T-helper 17 cell (primary cell): Measurements from ENCODE around the gene PSMD9. TPM values are rescaled to one million over a fixed set of nuclear protein-coding genes. Genes with fewer than 3 reads are reported as not detected.
"Not testable (repeated sequence)": the region's sequence is repeated elsewhere in the genome, so short reads cannot be mapped to it uniquely, and the experiment has no call there.

Experiments used
- ATAC-seq: fragments of 150-1000 bp; cut with Tn5 transposase; 2 replicates; pipeline ENCODE4 v1.10.0; 2021; ENCODE audit warnings: mild to moderate bottlenecking, moderate library complexity
- DNase-seq, 3 donors: peaks; one replicate each; pipeline versions ENCODE4 v3.0.0 to v3.0.0-alpha.2; 2020 to 2021
- H3K9me3 ChIP-seq: one replicate; pipeline ENCODE4 v1.7.0; 2013; ENCODE audit warnings: low read length, mild to moderate bottlenecking; ENCODE audit not compliant: control insufficient read depth, poor library complexity, severe bottlenecking
- H3K27ac Mint-ChIP-seq: one replicate; pipeline ENCODE4 v1.8.0; 2022; ENCODE audit warnings: mild to moderate bottlenecking, moderate library complexity, mixed read lengths
- H3K27me3 Mint-ChIP-seq: one replicate; pipeline ENCODE4 v1.8.0; 2022; ENCODE audit warnings: mixed read lengths
- H3K36me3 Mint-ChIP-seq: one replicate; pipeline ENCODE4 v1.8.0; 2022; ENCODE audit warnings: low read depth, mixed read lengths
- H3K4me1 Mint-ChIP-seq: one replicate; pipeline ENCODE4 v1.8.0; 2022; ENCODE audit warnings: mild to moderate bottlenecking, mixed read lengths
- H3K4me3 Mint-ChIP-seq: one replicate; pipeline ENCODE4 v1.8.0; 2022; ENCODE audit warnings: mild to moderate bottlenecking, moderate library complexity, mixed read lengths
- total RNA-seq, 4 donors: library from RNA in 2 of 4; stranded (reverse) in 2 of 4; gene quantifications; one replicate each; pipeline ENCODE4 v1.2.3 and lab custom pipeline; 2022 to 2026

Gene PSMD9, protein sequence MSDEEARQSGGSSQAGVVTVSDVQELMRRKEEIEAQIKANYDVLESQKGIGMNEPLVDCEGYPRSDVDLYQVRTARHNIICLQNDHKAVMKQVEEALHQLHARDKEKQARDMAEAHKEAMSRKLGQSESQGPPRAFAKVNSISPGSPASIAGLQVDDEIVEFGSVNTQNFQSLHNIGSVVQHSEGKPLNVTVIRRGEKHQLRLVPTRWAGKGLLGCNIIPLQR
- total RNA-seq (10 to 100 TPM; 40.5 to 51.3 TPM), total RNA-seq (lab: John Stamatoyannopoulos, UW) (7.4 to 13.9 reads per million in 2 donors)

DNA sequence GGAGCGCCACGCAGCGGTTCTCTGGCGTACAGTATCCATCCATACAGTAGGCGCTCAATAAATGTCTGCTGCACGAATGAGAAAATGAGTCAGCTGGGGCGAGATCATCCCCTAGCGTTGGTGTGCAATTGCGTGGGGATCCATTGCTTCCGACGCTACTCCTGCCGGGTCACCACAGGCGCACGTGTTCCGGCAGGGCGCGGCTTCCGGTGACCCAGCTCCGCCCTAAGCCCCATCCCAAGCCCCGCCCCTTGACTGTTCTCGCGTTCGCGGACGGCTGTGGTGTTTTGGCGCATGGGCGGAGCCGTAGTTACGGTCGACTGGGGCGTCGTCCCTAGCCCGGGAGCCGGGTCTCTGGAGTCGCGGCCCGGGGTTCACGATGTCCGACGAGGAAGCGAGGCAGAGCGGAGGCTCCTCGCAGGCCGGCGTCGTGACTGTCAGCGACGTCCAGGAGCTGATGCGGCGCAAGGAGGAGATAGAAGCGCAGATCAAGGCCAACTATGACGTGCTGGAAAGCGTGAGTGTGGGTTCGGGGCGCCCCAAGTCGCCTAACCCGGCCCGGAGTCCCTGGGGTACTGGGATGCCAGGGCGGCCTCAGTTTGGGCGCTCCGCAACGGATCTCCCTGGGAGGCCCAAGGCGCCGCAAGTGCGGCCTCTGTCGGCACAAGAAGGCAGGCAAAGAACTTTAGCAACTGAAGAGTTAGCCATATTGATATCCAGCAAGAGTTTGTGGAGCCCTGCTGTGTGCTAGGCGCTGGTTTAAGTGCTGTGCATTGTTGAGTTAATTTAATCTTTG is at the start of gene PSMD9:
Gene PSMD9, plus strand, starts transcription at position 313 of the 796 bp plus-strand sequence. Its CDS starts 67 bp downstream, at position 380.
- Mint-ChIP-seq H3K27me3 (no peaks in the 10 kb centered on the region), H3K27ac (peak within 1 kb of the TSS; percentile 98), H3K4me1 (peaks cover 25% of the 10 kb centered on the region), H3K4me3 (peak within 1 kb of the TSS; percentile 99), H3K36me3 (no peaks in the 10 kb centered on the region)
- ATAC-seq (peak; percentile 94), DNase-seq (peak; percentile 96 to 98 (median 97))
- H3K9me3 ChIP-seq, result no peaks in the 10 kb centered on the region

- DNase-seq, result peak; percentile 99 to 100 (median 100)
- no peaks in the 10 kb centered on the region for H3K9me3 ChIP-seq
- H3K36me3 Mint-ChIP-seq, result no peaks in the 10 kb centered on the region
- peaks cover 16% of the 10 kb centered on the region for H3K4me1 Mint-ChIP-seq
- H3K27me3 Mint-ChIP-seq, result no peaks in the 10 kb centered on the region
- peak overlapping the region; percentile 80 for H3K27ac Mint-ChIP-seq
- H3K4me3 Mint-ChIP-seq, result peak overlapping the region; percentile 96
- ATAC-seq, result peak; percentile 98
Observed at GRCh38 chr12:121839106-121839992, 49.2 kb upstream of the PSMD9 start.

DNA sequence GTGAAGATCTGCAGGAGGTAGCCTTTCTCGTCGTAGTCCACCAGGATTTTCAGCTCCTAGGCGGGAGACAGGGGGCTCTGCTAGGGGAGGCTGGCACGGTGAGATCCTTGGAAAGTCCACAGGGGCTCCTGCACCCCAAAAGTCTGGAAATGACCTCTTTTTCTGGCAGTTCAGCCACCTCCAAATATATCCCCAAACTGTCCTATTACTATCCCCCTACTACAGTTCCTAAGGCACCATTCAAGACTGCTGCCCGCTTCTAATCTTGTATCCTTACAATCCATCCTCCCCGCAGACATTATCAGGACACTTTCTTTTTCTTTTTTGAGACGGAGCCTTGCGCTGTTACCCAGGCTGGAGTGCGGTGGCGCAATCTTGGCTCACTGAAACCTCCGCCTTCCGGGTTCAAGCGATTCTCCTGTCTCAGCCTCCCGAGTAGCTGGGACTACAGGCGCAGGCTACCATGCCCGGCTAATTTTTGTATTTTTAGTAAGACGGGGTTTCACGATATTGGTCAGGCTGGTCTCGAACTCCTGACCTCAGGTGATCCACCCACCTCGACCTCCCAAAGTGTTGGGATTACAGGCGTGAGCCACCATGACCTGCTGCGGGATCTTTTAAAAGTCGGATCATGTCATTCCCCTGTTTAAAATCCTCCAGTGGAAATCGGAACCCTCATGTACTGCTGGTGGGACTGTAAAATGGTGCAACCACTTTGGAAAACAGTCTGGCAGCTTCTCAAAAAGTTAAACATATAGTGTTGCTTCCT is 48.4 kb upstream of the PSMD9 start:
- ATAC-seq, result no peak
- no peaks in the 10 kb centered on the region for H3K9me3 ChIP-seq

GRCh38 chr12:121843236-121843982 is 45.2 kb upstream of the PSMD9 start:
- DNase-seq, result no peak
- H3K4me3 Mint-ChIP-seq, result no peak overlapping the region
- H3K4me1 Mint-ChIP-seq, result peaks cover 17% of the 10 kb centered on the region
- no peaks in the 10 kb centered on the region for H3K9me3 ChIP-seq
- no peak for ATAC-seq
- H3K27ac Mint-ChIP-seq, result peak overlapping the region; percentile 53
- H3K36me3 Mint-ChIP-seq, result no peaks in the 10 kb centered on the region
- no peaks in the 10 kb centered on the region for H3K27me3 Mint-ChIP-seq

More for the DNA sequence above, 48.4 kb upstream of the PSMD9 start:
- H3K27ac Mint-ChIP-seq, result peak overlapping the region; percentile 80
- no peak for DNase-seq
- no peaks in the 10 kb centered on the region for H3K27me3 Mint-ChIP-seq
- H3K4me1 Mint-ChIP-seq, result peaks cover 16% of the 10 kb centered on the region
- peak overlapping the region; percentile 96 for H3K4me3 Mint-ChIP-seq
- no peaks in the 10 kb centered on the region for H3K36me3 Mint-ChIP-seq

- H3K27me3 Mint-ChIP-seq, result no peaks in the 10 kb centered on the region
- no peak for ATAC-seq
Observed at GRCh38 chr12:121845701-121846100, 42.9 kb upstream of the PSMD9 start.

GRCh38 chr12:121849211-121849610 is 39.4 kb upstream of the PSMD9 start:
- no peak for DNase-seq
- no peak for ATAC-seq
- H3K27ac Mint-ChIP-seq, result no peak overlapping the region
- H3K4me1 Mint-ChIP-seq, result peaks cover 4% of the 10 kb centered on the region
- H3K9me3 ChIP-seq, result no peaks in the 10 kb centered on the region
- no peak overlapping the region for H3K4me3 Mint-ChIP-seq
- no peaks in the 10 kb centered on the region for H3K27me3 Mint-ChIP-seq
- no peaks in the 10 kb centered on the region for H3K36me3 Mint-ChIP-seq

More at GRCh38 chr12:121845701-121846100, 42.9 kb upstream of the PSMD9 start:
- Mint-ChIP-seq H3K4me3 (no peak overlapping the region), H3K27ac (no peak overlapping the region), H3K36me3 (no peaks in the 10 kb centered on the region), H3K4me1 (peaks cover 9% of the 10 kb centered on the region)
- no peak for DNase-seq
- no peaks in the 10 kb centered on the region for H3K9me3 ChIP-seq

GRCh38 chr12:121849665-121850064 is 38.9 kb upstream of the PSMD9 start:
- H3K36me3 Mint-ChIP-seq, result no peaks in the 10 kb centered on the region
- peaks cover 4% of the 10 kb centered on the region for H3K4me1 Mint-ChIP-seq
- no peak overlapping the region for H3K4me3 Mint-ChIP-seq
- no peak overlapping the region for H3K27ac Mint-ChIP-seq
- no peaks in the 10 kb centered on the region for H3K9me3 ChIP-seq
- H3K27me3 Mint-ChIP-seq, result no peaks in the 10 kb centered on the region
- DNase-seq (no peak), ATAC-seq (no peak)

DNA sequence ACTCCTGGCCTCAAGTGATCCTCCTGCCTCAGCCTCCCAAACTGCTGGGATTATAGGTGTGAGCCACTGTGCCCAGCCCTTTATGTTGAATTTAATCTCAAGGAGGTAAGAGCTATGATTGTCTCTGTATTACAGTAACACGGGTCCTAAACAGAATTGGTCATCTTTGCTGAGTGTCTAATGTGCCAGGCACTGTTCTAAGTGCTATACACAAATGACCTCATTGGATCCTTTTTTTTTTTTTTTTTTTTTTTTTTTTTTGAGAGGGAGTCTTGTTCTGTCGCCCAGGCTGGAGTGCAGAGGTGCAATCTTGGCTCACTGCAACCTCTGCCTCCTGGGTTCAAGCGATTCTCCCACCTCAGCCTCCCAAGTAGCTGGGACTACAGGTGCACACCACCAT is 36.2 kb upstream of the PSMD9 start:
- ATAC-seq, H3K4me1 Mint-ChIP-seq: not testable (repeated sequence)

DNA sequence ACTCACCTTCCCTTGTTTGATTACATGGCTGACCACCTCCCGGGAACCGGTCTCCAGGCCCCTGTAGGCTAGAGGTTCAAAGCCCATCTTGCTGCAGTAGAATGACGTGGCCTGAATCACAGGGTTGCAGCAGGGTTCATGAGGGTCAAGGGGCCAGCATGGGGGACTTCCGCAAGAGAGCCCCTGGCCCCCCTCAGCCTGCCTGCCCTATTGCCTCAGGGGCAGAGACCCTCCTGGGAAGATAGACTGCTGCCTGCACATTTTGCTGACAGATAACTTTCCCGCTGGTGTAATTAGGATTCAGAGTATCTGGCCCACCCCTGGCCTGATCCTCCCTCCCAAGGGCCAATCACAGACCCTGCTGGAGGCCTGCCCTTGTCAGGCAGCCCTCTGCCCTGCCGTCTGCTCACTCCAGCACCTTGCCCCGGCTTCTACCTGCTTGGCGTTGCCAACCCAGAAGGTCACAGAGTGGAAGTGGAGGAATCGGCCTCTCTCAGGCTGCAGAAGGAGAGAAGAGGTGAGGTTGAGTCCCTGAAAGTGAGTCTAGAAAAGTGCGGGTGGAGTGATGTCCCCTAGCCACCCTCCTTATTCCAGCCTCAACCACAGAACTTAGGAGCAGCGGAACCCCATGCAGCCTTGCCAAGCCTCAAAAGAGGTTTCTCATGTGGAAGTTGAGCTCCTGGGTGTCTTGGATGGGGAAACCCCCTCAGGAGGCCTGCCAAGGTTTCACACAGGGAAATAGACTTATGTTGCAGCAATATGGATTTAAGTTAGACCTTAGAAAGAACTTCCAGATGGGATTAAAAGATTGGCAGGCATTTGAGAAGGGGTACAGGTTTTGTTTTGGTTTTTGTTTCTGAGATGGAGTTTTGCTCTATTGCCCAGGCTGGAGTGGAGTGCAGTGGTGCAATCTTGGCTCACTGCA is 31.0 kb upstream of the PSMD9 start:
- no peak for DNase-seq
- no peaks in the 10 kb centered on the region for H3K27me3 Mint-ChIP-seq

More for the DNA sequence above, 36.2 kb upstream of the PSMD9 start:
- not testable (repeated sequence) for H3K4me3 Mint-ChIP-seq, H3K36me3 Mint-ChIP-seq, DNase-seq, H3K27me3 Mint-ChIP-seq, H3K9me3 ChIP-seq, H3K27ac Mint-ChIP-seq

GRCh38 chr12:121858318-121858661 is 30.3 kb upstream of the PSMD9 start:
- no peaks in the 10 kb centered on the region for H3K4me1 Mint-ChIP-seq
- DNase-seq (no peak), ATAC-seq (no peak)
- no peak overlapping the region for H3K27ac Mint-ChIP-seq
- no peaks in the 10 kb centered on the region for H3K36me3 Mint-ChIP-seq
- H3K9me3 ChIP-seq, result no peaks in the 10 kb centered on the region
- no peaks in the 10 kb centered on the region for H3K27me3 Mint-ChIP-seq
- H3K4me3 Mint-ChIP-seq, result no peak overlapping the region

More for the DNA sequence above, 31.0 kb upstream of the PSMD9 start:
- H3K4me3 Mint-ChIP-seq, result no peak overlapping the region
- no peak for ATAC-seq
- H3K4me1 Mint-ChIP-seq, result no peaks in the 10 kb centered on the region
- no peaks in the 10 kb centered on the region for H3K9me3 ChIP-seq
- no peak overlapping the region for H3K27ac Mint-ChIP-seq
- H3K36me3 Mint-ChIP-seq, result no peaks in the 10 kb centered on the region
